Globus pallidus (tissue), 1 donor: ENCODE data around the gene VSIR.
A peak's percentile ranks its signal among the peaks of the same experiment; 100 is the strongest.

Experiments
- DNase-seq: peaks from one replicate; pipeline ENCODE4 v3.0.0-alpha.2; 2015; ENCODE audit warnings: low spot score

Gene VSIR

DNA sequence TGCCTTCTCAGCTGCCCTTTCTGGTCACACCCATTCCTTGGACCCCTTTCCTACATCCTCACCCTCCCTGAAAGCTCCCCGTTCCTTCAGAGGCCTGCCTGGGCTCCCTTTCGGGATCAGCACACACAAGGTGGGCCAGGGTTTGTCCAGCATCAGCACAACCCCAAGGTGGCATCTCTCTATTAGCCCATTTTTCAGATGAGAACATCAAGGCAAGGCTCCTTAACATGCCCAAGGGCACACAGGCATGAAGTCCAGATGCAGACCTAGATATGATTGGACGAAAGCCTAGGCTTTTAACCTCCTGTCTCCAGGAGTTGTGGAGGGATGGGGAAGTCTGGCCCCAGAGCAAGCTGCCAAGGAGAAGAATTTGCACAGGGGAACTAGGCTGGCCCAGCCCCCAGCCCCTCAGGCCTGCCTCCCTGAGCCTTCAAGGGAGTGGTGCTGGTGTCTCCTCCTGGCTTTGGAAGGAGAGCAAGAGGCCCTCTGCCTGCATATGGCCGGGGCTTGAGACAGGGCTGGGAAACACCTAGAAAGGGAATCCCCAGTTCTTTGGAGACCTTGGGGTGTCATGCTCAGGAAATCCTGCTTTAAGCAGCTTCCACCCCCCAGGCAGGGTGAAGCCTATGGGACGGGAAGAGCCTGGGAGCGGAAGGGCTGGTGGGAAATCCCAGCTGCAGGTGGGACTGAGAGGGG is 9.0 kb upstream of the VSIR start:
- DNase-seq, result no peak

DNA sequence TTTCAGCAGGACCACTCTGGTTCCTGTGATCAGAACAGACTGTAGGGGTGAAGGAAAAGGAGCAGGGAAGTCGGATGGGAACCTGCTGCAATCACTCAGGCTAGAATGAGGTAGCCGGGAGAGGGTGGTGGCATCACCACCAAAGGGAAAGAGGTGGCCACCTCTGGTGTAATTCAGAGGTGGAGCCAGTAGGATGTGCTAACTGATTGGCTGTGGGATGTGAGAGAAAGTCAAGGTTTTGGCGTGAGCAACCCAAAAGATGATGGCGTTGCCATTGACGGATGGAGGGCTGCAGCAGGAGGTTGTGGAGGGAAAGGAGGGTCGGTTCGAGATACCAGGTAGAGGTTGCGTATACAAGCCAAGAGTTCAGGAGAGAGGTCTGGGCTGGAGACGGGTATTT is 7.4 kb upstream of the VSIR start:
- no peak for DNase-seq

DNA sequence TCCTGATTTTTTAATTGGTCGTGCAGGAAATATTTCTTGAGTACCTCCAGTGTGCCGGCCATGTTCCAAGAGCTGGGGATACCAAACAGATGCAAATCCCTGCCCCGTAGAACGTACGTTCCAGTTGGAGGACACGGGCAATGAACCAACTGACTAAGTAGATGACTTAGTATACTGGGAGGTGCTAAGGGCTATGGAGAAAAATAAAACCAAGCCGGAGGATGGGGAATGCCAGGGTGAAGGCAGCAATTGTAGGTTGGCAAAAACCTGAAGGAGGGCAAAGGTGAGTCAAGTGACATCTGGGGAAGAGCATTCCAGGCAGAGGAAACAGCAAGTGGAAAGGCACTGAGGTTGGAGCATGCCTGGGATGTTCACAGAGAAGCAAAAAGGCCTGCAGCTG is 6.8 kb upstream of the VSIR start:
- DNase-seq, result no peak

DNA sequence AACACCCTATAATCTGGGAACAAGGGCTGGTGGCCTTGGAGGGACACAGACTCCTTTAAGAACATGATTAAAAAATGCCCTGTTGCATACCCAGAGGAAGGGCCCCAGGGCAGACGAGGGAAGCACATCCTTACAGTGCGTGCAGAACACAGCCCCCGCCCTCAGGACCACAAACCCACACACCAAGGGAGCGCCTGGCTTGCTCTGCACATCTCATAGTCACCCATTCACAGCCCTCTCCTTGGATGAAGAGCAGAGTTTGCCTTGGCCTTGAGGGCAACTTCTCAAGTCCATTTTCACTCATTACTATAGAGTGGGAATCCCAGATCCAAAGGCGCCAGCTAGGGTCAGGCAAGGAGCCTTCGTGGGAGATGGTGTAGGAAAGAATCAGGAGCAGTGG is 6.3 kb upstream of the VSIR start:
- no peak for DNase-seq

DNA sequence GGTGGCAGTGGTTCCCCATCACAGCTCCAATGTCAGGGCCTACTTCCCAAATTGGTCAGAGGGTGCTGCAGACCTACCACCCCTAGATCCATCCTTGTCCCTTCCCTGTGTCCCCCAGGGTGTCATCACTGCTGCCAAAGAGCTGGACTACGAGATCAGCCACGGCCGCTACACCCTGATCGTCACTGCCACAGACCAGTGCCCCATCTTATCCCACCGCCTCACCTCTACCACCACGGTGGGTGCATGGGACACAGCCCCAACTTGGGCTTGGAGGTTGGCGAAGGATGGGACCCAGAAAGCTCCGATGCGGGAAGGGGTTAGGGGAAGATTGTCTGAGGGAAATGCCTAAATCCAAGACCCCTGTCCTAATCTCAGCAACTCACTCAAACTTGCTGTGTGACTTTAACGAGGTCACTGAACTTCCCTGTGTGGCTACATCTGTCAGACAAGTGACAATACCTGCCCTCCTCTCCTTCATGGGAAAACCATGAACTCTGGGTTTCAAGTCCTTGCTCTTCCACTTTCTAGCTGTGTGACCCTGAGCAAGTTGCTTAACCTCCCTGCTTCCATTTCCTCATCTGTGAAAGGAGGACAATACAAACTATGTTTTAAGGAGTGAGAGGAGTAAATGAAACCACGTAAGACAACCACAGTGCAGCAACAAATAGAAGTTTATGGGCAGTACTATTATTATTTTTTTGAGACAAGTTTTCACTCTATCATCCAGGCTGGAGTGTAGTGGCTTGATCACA is 4.9 kb upstream of the VSIR start:
- DNase-seq, result no peak

DNA sequence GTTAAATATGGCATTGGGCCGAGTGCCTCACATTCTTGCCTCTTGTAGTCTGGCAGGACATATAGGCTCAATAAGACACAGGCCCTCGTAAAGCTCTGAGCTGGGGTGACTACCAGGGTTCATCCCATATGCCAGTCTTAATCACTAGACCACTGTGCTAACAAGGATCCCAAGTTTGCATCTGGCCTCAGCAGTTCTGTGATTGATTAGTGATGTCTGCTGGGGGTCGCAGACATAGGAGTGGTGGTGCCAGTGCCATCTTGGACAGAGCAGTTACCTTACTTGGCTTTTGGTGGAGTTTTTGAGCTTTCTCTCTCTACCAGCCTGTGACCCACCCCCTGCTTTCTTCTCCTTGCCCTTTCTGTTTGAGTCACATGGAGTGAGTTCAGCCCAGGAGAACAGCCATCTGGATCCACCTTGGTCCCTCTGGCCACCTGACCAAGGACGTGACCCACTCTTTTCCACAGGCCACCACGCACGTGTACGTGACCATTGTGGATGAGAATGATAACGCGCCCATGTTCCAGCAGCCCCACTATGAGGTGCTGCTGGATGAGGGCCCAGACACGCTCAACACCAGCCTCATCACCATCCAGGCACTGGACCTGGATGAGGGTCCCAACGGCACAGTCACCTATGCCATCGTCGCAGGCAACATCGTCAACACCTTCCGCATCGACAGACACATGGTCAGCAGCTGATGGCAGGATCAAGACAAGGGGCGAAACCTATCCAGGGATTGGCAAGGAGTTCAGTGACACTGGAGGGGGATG is 4.1 kb upstream of the VSIR start:
- no peak for DNase-seq

DNA sequence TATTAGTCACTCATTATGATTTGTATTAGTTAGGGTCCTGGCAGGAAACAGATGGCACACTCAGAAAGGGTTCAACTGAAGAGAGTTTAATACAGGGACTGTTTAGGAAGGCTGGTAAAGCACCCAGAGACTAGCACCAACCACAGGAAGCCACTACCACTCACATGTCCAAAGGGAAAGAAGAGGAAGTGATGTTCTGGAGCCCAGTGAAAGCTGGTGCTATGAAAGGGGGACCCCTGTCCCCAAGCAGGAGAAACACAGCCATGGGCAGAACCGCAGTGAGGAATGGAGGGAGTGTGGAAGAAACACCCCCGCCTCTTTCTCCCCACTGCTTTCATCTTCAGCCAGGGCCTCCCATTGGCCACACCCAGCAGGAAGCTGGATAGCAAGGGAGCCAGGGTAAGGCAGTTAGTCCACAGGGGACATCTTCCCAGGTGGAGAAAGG is 3.2 kb upstream of the VSIR start:
- DNase-seq, result no peak

DNA sequence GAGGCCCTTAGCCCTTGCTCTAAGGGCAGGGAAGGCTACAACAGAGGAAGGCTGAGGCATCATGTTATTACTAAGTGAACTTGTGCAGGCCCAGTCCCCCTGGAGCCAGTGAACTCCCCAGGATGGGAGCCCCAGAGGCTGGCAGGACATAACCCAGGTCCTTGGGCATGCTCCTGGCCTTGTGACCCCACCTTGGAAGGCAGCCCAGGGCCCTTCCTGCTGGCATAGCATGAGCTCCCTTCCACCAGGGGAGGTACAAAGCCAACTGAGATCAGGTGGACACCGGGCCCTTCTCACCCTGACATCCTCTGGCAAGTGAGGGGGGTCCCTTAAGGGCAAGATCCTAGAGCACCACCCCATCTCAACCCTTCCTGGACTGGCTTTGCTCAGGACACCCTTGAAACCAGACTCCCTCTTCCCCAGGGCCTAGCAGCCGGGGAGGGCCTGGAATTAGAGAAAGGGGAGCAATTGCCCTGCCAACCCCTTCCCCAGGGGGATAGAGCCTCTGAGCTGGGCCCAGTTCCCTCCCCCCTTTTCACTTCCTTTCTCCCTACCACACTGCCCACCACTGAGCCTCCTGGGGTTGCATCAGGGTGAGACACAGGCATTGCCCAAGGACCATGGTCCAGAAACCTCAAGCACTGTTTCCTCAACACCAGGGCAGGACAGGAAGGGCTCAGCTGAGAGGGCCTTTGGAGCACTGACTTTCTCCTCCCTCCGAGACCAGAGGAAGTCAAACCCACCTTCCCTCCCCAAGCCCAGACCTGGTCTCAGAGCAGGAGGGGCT is 1.8 kb upstream of the VSIR start:
- peak; percentile 61 for DNase-seq

DNA sequence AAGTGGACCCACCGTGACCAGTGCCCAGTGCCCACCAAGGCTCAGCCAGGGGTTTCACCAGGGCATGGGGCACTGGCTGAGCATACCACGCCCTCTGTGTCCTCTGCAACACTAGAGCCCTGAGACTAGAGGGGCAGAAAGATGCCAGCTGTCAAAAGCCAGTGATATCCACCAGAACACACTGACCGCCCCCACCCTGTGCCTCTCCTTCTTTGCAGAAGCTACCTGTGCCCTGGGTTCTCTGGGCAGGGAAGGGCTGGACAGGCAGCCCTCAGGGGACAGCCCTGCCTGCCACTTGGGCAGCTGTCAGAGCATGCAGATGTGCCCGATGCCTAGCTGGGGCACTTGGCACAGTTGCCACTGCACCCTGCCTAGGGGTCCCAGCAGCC is 494 bp downstream of the VSIR start:
- DNase-seq, result no peak

DNA sequence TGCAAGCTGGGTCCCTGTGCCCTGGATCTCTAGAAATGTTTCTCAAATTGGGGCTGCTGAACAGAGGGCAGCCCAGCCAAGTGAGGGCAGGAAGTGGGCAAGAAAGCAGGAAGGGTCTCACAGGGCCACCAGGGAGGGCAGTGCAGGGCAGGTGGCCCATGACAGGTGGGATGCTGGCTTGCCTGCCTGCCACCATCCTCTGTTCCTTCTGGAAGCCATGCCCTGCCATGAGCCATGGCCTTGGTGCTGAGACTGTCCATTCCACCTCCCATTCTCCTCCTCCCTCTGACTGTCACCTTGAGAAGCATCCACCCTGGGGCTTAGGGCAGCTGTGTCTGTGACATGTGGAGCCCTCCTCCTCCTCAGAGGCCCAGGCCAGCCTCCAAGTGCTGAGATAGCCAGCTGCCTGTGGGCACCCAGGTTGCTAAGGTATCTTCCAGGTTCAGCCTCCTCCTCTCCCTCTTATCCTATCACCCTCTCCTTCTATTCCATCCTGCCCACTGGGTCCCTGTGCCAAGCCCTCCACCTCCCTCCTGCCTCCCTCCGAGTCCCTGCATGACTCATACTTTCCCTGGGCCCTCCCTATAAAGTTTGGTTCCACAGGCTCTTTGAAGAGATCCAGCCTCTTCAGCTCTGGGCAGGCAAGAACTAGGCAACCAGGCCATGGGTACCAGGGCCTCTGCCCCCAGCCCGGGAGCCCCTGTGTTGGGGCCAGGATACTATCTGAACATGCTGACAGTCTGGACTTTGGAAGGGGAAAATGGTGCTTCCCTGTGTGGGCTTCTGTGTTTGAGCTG is 1.3 kb downstream of the VSIR start:
- no peak for DNase-seq

DNA sequence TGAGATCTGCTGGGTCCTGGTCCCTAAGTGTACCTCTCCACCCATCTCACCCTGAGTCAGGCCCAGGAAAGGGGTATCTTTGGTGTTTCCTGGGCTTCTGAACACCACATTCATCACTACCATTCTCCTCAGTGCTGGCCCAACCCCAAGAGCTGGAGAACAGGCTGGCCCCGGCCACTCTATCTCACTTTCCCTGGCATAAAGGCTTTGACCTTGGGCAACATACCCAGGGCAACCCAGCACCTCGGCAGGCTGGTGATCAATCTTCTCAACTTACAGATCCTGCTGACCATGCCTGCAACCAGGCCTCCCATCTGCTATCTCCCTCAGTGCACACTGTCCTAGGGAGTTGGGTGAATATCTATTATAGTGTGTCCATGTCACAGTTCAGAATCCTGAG is 2.1 kb downstream of the VSIR start:
- no peak for DNase-seq

DNA sequence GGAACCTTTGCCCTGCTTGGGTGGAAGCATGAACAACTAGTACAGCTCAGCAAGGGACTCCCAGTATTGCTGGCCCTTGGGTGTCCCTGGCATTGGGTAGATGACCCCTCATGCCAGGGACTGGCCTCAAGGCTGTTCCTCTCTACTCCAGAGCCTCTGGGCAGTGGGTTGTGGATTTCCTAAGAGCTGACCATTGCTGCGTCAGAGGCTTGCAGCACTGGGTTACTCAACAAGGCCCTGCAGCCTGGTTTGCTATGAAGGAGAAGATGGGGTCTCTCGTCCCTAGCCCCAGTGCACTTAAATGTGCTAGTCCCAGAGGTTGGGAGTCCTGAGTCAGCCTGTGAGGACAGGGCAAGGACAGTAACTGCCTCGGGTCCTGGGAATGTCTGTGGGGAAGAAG is 2.5 kb downstream of the VSIR start:
- DNase-seq, result no peak

DNA sequence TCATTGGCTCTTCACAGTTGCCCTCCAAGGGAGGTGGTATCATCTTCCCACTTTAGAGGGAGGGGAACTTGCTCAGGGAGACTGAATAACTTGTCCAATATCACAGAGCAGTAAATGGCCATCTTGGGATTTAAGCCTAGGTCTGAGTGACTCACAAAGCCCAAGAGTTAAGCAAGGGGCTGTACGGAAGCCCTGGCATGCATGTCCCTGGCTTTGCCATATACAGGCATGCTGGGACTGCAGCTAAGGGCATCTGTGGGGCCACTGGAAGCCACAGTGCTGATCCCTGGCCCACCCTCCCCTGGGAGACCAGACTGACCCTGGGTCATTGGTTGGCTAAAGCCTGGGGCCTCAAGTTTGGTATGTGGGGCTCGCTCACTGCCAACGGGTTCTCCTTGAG is 3.1 kb downstream of the VSIR start:
- DNase-seq, result no peak

DNA sequence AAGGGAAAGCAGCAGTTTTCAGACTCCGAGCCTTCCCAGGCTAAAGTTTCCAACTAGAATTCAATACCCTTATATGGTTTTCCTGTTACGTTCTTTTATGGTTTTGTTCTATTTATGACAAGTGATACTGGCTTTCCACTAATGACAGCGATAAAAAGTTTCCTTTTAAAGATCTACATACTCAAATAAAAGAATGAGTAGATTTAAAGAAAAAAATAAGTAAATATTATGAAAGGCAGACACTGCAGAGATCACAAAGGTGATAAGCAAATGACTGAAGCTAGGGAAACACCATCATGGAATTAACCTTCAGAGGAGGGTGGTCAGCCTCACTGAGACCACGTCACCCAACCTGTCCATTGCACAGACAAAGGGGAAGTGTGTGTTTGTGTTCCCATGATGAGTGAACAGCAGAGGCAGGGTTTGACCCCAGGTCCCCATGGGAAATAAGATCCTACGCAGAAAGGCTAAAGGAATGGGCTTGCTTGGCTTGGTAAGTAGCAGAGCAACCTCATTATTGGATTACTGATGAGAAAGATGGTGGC is 4.0 kb downstream of the VSIR start:
- no peak for DNase-seq

DNA sequence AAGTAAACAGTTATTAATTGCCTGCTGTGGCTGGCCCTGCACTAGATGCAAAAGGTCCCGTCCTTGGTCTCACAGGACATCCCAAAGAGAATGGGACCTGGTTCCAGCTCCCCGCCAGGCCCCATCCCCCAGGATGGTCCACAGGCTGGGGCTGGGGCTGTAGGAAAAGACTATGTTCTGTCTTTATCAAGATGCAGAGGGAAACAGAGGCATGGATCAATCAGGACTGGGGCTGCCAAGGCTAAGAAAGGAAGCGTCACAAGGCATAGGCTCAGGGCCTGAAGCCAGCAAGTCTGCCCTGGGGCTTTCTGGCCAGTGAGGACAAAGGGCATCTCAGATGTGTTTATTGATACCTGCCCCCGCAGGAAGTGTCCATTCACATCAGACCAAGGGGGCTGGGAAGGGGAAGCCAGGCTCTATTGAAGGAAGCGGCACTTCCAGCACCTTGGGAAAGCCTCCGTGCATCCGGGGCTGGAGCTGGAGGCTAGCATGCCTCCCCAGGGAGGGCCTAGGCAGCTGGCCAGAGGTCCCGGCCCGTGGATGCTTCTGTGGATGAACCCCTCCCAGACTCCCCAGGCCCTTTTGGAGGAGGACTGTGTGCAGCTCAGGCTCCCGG is 5.8 kb downstream of the VSIR start:
- no peak for DNase-seq

DNA sequence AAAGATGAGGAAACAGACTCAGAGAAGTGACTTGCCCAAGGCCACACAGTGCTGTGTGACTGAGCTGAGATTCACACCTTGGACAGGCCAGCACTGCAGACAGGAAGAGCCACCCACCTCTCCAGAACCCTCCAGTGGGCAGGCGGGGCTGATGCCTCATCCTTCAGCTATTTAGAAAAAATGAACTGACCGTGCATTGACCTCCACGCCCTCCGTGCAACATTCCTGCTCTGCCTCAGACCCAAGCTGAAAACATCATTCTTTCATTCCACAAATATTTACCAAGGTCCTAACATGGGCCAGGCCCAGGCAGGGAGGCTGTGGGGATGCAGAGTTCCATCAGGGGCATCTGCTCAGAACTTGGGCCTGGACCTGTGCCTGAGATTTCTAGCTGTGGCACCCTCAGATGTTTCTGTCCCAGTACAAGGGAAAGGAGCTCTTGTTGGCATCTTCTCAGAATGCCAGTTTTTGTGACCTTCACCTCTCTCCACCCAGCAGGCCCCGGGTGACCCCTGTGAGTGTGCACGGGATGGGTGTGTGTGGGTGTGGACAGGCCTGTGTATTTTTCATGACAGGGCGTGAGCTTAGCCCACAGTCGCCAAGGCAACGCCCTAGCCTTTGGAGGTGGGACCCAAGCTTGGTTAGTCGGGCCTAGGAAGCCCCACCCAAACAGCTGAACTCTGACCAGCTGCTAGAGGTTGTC is 6.5 kb downstream of the VSIR start:
- no peak for DNase-seq

DNA sequence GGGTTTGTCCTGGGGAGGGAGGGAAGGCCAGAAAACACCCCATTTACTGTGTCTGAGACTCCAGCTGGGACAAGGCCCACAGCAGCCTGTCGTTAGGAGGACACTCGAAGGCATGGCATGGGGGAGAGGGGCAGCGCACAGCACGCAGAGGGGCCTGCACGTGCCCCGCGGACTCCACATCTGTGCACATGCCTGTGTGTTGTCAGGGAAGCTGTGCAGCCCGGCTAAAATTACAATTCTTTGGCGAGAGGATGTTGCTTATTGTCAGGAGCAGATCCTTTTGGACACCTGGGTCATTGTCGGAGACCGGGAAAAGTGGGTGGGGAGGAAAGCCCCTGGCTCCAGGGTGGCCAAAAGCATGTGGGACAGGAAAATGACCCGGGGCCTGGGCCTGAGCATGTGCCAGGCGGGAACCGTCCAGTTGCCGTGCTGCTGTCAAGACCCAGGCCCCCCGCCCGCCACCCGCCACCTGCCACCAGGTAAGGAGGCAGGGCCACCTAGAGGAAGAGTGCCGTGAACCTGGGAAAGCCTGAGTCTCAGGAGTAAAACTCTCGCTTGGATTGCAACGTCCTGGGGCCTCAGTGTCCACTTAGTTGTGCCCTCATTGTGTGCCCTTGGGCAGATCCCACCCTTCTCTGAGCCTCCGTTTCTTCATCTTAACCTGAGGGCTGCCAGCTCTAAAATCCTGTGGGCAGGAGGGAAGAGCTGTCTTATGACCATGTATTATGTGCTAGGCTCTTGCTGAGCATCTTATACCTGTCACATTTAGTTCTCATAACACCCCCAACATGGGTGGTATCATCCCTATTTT is 7.2 kb downstream of the VSIR start:
- no peak for DNase-seq

DNA sequence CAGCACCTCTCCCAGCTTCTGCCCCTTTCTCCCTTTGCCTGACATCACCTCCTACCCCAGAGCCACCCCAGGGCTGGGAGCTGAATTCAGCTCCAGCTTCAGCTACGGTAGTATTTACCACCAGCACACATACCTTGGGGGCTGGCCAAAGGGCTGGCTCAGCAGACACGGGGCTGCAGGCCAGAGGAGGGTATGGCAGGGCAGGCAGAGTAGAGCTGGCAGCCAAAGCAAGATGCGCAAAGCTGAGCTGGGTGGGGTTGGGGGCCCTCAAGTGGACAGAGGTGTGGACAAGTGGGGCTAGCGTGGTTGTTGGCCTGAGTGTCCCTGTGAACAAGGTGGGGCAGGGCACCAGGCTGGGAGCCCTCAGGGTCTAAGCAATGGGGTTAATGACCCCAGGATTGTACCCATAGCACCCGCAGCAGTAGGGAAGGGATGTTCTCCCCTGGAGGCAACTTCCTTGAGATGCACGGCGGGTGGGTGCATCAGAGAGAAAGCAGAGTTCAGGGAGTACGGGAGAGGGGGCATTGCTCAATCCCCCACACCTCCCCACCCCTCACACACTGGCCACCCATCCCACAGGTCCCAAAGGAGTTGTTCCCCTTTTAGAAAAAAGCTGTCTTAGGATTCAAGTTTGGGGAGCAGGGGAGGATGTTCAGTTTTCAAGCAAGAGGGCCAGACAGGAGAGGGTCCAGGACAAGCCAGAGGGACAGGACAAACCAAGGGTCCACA is 8.0 kb downstream of the VSIR start:
- DNase-seq, result no peak
